IMR-90 (cell line): ENCODE results near the gene MACC1. TPM values are rescaled to one million over a fixed set of nuclear protein-coding genes. Genes with fewer than 3 reads are reported as not detected.

Experiments used
- ATAC-seq: fragments of 200-7000 bp; cut with Tn5 transposase; 2 replicates; pipeline ENCODE4 v1.9.1; 2020; ENCODE audit warnings: low read depth, mild to moderate bottlenecking, moderate library complexity
- BruUV-seq: library from RNA; stranded (reverse); fragments of 400-500 nt; replicated peaks from 2 replicates; lab custom pipeline; 2021; lab: Mats Ljungman, UMichigan
- CTCF ChIA-PET: fragments of 300-600 bp; formaldehyde crosslinking; extraction: SDS; loops from one replicate; lab custom pipeline; 2021; ENCODE audit warnings: antibody characterized with exemption; lab: Yijun Ruan, JAX
- POLR2A ChIA-PET: fragments of 300-600 bp; sonication (Branson Sonifier 250); formaldehyde crosslinking; loops from one replicate; lab custom pipeline; 2022; ENCODE audit warnings: antibody characterized with exemption; ENCODE audit not compliant: unreplicated experiment; lab: Charles Lee
- DNase-seq: peaks from one replicate; pipeline ENCODE4 v3.0.0; 2013
- H2AFZ ChIP-seq: replicated peaks from 2 replicates; pipeline ENCODE3; 2013; ENCODE audit warnings: low read length, mild to moderate bottlenecking; ENCODE audit not compliant: poor library complexity
- H2AK5ac ChIP-seq: 2 replicates; pipeline ENCODE4 v1.6.1; 2013; ENCODE audit warnings: low read depth, low read length, inconsistent platforms
- H2AK9ac ChIP-seq: replicated peaks from 2 replicates; pipeline ENCODE3; 2013; ENCODE audit warnings: mild to moderate bottlenecking, low read depth, low read length, moderate library complexity; ENCODE audit not compliant: poor library complexity
- H2BK120ac ChIP-seq: 2 replicates; pipeline ENCODE4 v1.6.1; 2013; ENCODE audit warnings: low read depth, low read length, inconsistent platforms
- H2BK15ac ChIP-seq: 3 replicates; pipeline ENCODE4 v1.6.1; 2013; ENCODE audit warnings: low read depth, low read length, inconsistent platforms
- H2BK20ac ChIP-seq: 2 replicates; pipeline ENCODE4 v1.6.1; 2013; ENCODE audit warnings: low read depth, mild to moderate bottlenecking, inconsistent platforms, low read length, moderate library complexity
- H2BK5ac ChIP-seq: 2 replicates; pipeline ENCODE4 v1.6.1; 2013; ENCODE audit warnings: mild to moderate bottlenecking, low read depth, low read length, inconsistent platforms; ENCODE audit not compliant: poor library complexity, severe bottlenecking
- H3K14ac ChIP-seq: replicated peaks from 2 replicates; pipeline ENCODE4 v1.6.1; 2013; ENCODE audit warnings: low read depth, low read length, inconsistent platforms
- H3K18ac ChIP-seq: 2 replicates; pipeline ENCODE4 v1.6.1; 2013; ENCODE audit warnings: low read depth, low read length, control low read depth
- H3K23ac ChIP-seq: 2 replicates; pipeline ENCODE4 v1.6.1; 2013; ENCODE audit warnings: low read depth, low read length, inconsistent platforms
- H3K27ac ChIP-seq: 2 replicates; pipeline ENCODE4 v1.5.1; 2013; ENCODE audit warnings: mild to moderate bottlenecking, control low read depth, low read length; ENCODE audit not compliant: insufficient read depth
- H3K27me3 ChIP-seq: 2 replicates; pipeline ENCODE4 v1.6.1; 2013; ENCODE audit warnings: low read length; ENCODE audit not compliant: control insufficient read depth, insufficient read depth
- H3K36me3 ChIP-seq: 2 replicates; pipeline ENCODE4 v1.6.1; 2013; ENCODE audit warnings: low read length, mixed read lengths; ENCODE audit not compliant: control insufficient read depth, insufficient read depth
- H3K4ac ChIP-seq: 2 replicates; pipeline ENCODE4 v1.6.1; 2013; ENCODE audit warnings: low read depth, low read length, inconsistent platforms
- H3K4me1 ChIP-seq: 2 replicates; pipeline ENCODE4 v1.6.1; 2013; ENCODE audit warnings: low read length, mixed read lengths; ENCODE audit not compliant: control insufficient read depth, insufficient read depth
- H3K4me2 ChIP-seq: 2 replicates; pipeline ENCODE4 v1.6.1; 2013; ENCODE audit warnings: low read depth, mild to moderate bottlenecking, control low read depth, low read length, moderate library complexity
- H3K4me3 ChIP-seq: 2 replicates; pipeline ENCODE4 v1.5.1; 2013; ENCODE audit warnings: low read depth, mild to moderate bottlenecking, control low read depth, low read length, moderate library complexity; ENCODE audit not compliant: insufficient read depth
- H3K56ac ChIP-seq: 2 replicates; pipeline ENCODE4 v1.6.1; 2013; ENCODE audit warnings: low read length, inconsistent platforms; ENCODE audit not compliant: insufficient read depth; ENCODE audit errors: extremely low read depth
- H3K79me1 ChIP-seq, 2 experiments: 2 replicates each; pipeline ENCODE4 v1.6.1; 2013; ENCODE audit warnings: low read length in 2 of 2, inconsistent platforms in 1 of 2, low read depth in 1 of 2
- H3K9ac ChIP-seq: 2 replicates; pipeline ENCODE4 v1.6.1; 2013; ENCODE audit warnings: low read depth, low read length, control low read depth
- H3K9me1 ChIP-seq: 2 replicates; pipeline ENCODE4 v1.6.1; 2013; ENCODE audit warnings: low read length, inconsistent platforms; ENCODE audit not compliant: insufficient read depth
- H3K9me3 ChIP-seq: 2 replicates; pipeline ENCODE4 v1.6.1; 2013; ENCODE audit warnings: low read length; ENCODE audit not compliant: control insufficient read depth, insufficient read depth
- H4K20me1 ChIP-seq: 2 replicates; pipeline ENCODE4 v1.6.1; 2013; ENCODE audit warnings: low read length, inconsistent platforms; ENCODE audit not compliant: insufficient read depth
- H4K5ac ChIP-seq: 2 replicates; pipeline ENCODE4 v1.6.1; 2013; ENCODE audit warnings: mild to moderate bottlenecking, low read depth, low read length, control low read depth
- H4K8ac ChIP-seq, 2 experiments: 2 replicates each; pipeline ENCODE4 v1.6.1; 2013; ENCODE audit warnings: low read depth in 2 of 2, low read length in 2 of 2, control low read depth in 1 of 2, inconsistent platforms in 1 of 2
- H4K91ac ChIP-seq: 2 replicates; pipeline ENCODE4 v1.6.1; 2013; ENCODE audit warnings: low read depth, low read length, inconsistent platforms; ENCODE audit not compliant: insufficient read depth
- BHLHE40 ChIP-seq: fragments of 150-350 bp; IDR thresholded peaks from 2 replicates; pipeline ENCODE4 v1.6.1; 2016; ENCODE audit warnings: mild to moderate bottlenecking, low read depth, low read length
- CEBPB ChIP-seq: IDR thresholded peaks from 2 replicates; pipeline ENCODE4 v1.6.1; 2012; ENCODE audit warnings: low read depth, low read length, improper control_type of control experiment
- FOS ChIP-seq: fragments of 150-350 bp; IDR thresholded peaks from 2 replicates; pipeline ENCODE4 v1.6.1; 2016; ENCODE audit warnings: low read depth, low read length
- MAFK ChIP-seq: IDR thresholded peaks from 2 replicates; pipeline ENCODE4 v1.6.1; 2012; ENCODE audit warnings: low read depth, low read length, improper control_type of control experiment
- RFX5 ChIP-seq: IDR thresholded peaks from 2 replicates; pipeline ENCODE4 v1.8.0; 2012; ENCODE audit warnings: low read depth, mild to moderate bottlenecking, low read length, moderate library complexity
- SMC3 ChIP-seq: fragments of 150-350 bp; IDR thresholded peaks from 2 replicates; pipeline ENCODE4 v1.6.1; 2016; ENCODE audit warnings: low read depth, mild to moderate bottlenecking, antibody characterized with exemption, low read length, moderate library complexity
- WGBS, 2 experiments: methylation state at CpG; one replicate each; pipeline versions ENCODE4 v1.1.5 to v1.1.7; 2013; ENCODE audit warnings: missing lambda C conversion rate in 2 of 2; ENCODE audit not compliant: insufficient read length in 1 of 2; ENCODE audit errors: extremely low coverage in 2 of 2; 5-methylcytosine and 5-hydroxymethylcytosine counted together
- dilution Hi-C: fragments of 300-500 bp; cut with HindIII; formaldehyde crosslinking; loops from one replicate; pipeline ENCODE4 v1.14.3; 2018; ENCODE audit warnings: low sequenced_read_pairs; ENCODE audit not compliant: unreplicated experiment
- in situ Hi-C: fragments of 300-500 bp; cut with MboI; formaldehyde crosslinking; loops from 3 replicates; pipeline ENCODE4 v1.14.3; 2019; ENCODE audit warnings: low sequenced_read_pairs, inconsistent platforms, mixed read lengths
- intact Hi-C: fragments of 100-400 bp; cut with micrococcal nuclease; formaldehyde crosslinking; loops from 2 replicates; pipeline ENCODE4 v1.10.0; 2022
- polyA plus RNA-seq, 3 experiments: library from polyadenylated mRNA; depleted of rRNA; stranded (reverse); fragments of >200 nt; gene quantifications; 2 replicates each; pipeline ENCODE4 v1.2.3, GENCODE V29; 2012; ENCODE audit warnings: low replicate concordance in 1 of 3
- total RNA-seq: library from RNA; depleted of rRNA; stranded (reverse); fragments of >200 nt; gene quantifications from 2 replicates; pipeline ENCODE4 v1.2.3, GENCODE V29; 2012
- TF ChIP-seq, protein P1 (sequence below): conservative IDR thresholded peaks from 2 replicates; pipeline ENCODE4 v1.5.1; 2012; ENCODE audit warnings: mild to moderate bottlenecking, low read depth, low read length, improper control_type of control experiment
- TF ChIP-seq, protein P2 (sequence below): fragments of 150-350 bp; IDR thresholded peaks from 2 replicates; pipeline ENCODE4 v1.6.1; 2017; ENCODE audit warnings: mild to moderate bottlenecking, antibody characterized with exemption, low read length, low read depth

Gene MACC1
- total and polyA plus RNA-seq, 2 of the 4 experiments (the other 2 are of a cell fraction): under 0.01 TPM; not detected in 1

DNA sequence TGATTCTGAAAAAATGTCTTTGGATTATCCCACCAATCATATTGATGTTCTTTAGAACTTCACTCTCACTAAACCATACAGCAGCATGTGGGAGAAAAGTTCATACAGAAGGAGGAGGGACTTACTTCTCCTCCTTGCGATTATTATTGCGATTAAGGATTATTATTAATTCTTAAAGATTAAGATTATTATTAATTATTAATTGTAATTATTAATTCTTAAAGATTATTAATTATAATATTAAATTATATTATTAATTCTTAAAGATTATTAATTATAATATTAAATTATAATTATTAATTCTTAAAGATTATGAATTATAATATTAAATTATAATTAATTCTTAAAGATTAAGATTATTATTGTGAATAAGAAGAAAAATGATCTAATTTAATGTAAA lies 80.5 kb downstream of the MACC1 start:
- no peaks in the 10 kb centered on the region for H3K27me3 ChIP-seq
- DNase-seq (no peak), ATAC-seq (no peak)
- no peak overlapping the region for H4K91ac ChIP-seq
- H3K4me3 ChIP-seq: no peak overlapping the region
- H3K56ac ChIP-seq: no peak overlapping the region
- no peak overlapping the region for H2BK120ac ChIP-seq
- H2AFZ ChIP-seq: no peak overlapping the region
- H3K4ac ChIP-seq: no peak overlapping the region
- H3K9ac ChIP-seq: no peak overlapping the region
- no peak overlapping the region for H4K5ac ChIP-seq
- peaks cover 2% of the 10 kb centered on the region; the same call in 1 of the 2 replicates for H3K4me1 ChIP-seq
- no peak overlapping the region for H3K27ac ChIP-seq
- CTCF ChIA-PET: no interaction called here
- no peak overlapping the region for H2AK5ac ChIP-seq
- H2BK20ac ChIP-seq: no peak overlapping the region
- TF ChIP-seq MAFK (no peak), RFX5 (no peak), FOS (no peak), CEBPB (no peak), SMC3 (no peak), BHLHE40 (no peak)
- TF ChIP-seq, protein P1, sequence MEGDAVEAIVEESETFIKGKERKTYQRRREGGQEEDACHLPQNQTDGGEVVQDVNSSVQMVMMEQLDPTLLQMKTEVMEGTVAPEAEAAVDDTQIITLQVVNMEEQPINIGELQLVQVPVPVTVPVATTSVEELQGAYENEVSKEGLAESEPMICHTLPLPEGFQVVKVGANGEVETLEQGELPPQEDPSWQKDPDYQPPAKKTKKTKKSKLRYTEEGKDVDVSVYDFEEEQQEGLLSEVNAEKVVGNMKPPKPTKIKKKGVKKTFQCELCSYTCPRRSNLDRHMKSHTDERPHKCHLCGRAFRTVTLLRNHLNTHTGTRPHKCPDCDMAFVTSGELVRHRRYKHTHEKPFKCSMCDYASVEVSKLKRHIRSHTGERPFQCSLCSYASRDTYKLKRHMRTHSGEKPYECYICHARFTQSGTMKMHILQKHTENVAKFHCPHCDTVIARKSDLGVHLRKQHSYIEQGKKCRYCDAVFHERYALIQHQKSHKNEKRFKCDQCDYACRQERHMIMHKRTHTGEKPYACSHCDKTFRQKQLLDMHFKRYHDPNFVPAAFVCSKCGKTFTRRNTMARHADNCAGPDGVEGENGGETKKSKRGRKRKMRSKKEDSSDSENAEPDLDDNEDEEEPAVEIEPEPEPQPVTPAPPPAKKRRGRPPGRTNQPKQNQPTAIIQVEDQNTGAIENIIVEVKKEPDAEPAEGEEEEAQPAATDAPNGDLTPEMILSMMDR: no peak
- TF ChIP-seq, protein P2, sequence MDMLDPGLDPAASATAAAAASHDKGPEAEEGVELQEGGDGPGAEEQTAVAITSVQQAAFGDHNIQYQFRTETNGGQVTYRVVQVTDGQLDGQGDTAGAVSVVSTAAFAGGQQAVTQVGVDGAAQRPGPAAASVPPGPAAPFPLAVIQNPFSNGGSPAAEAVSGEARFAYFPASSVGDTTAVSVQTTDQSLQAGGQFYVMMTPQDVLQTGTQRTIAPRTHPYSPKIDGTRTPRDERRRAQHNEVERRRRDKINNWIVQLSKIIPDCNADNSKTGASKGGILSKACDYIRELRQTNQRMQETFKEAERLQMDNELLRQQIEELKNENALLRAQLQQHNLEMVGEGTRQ: no peak
- H2BK15ac ChIP-seq: no peak overlapping the region
- no peak overlapping the region for H2AK9ac ChIP-seq
- dilution Hi-C loops (no loop called here), in situ Hi-C loops (no loop called here), intact Hi-C loops (no loop called here)
- no peaks in the 10 kb centered on the region for H3K36me3 ChIP-seq
- H4K20me1 ChIP-seq: no peaks in the 10 kb centered on the region
- no peaks in the 10 kb centered on the region for H3K9me3 ChIP-seq
- POLR2A ChIA-PET: no interaction called here
- H3K79me1 ChIP-seq: no peaks in the 10 kb centered on the region
- no peak overlapping the region for H2BK5ac ChIP-seq
- no peak overlapping the region for H3K14ac ChIP-seq
- no CpG with 5 or more reads among the region's 2 CpGs for WGBS, 2 experiments
- H3K9me1 ChIP-seq: no peaks in the 10 kb centered on the region
- BruUV-seq: no TSS peak
- H3K18ac ChIP-seq: no peak overlapping the region
- H3K4me2 ChIP-seq: no peak overlapping the region
- no peak overlapping the region for H3K23ac ChIP-seq
- H4K8ac ChIP-seq: no peak overlapping the region
